Stimulated activated naive B cell treated with anti-CD40 and anti-IgM and Interleukin-4, amounts not matched to agents 10 μg/mL and 1 μg/mL and 100 μg/mL, for 72 hours (primary cell): Measurements from ENCODE around the gene ZNF200.
A peak's percentile ranks its signal among the peaks of the same experiment; 100 is the strongest.
"Not testable (repeated sequence)": the region's sequence is repeated elsewhere in the genome, so short reads cannot be mapped to it uniquely, and the experiment has no call there.

Experiments
- ATAC-seq, 2 donors: fragments of 150-1000 bp; cut with Tn5 transposase; replicated peaks; 2 replicates each; pipeline ENCODE4 v1.10.0; 2021; ENCODE audit warnings: moderate library complexity in 1 of 2
- DNase-seq: peaks from one replicate; pipeline ENCODE4 v3.0.0; 2021
- H3K27ac Mint-ChIP-seq: one replicate; pipeline ENCODE4 v1.8.0; 2022; ENCODE audit warnings: mild to moderate bottlenecking, mixed read lengths
- H3K27me3 Mint-ChIP-seq, 2 donors: one replicate each; pipeline ENCODE4 v1.8.0; 2022; ENCODE audit warnings: mixed read lengths in 2 of 2
- H3K36me3 Mint-ChIP-seq, 2 donors: one replicate each; pipeline ENCODE4 v1.8.0; 2022; ENCODE audit warnings: mixed read lengths in 2 of 2, mild to moderate bottlenecking in 1 of 2
- H3K4me1 Mint-ChIP-seq, 2 donors: one replicate each; pipeline ENCODE4 v1.8.0; 2022; ENCODE audit warnings: mixed read lengths in 2 of 2, mild to moderate bottlenecking in 1 of 2
- H3K4me3 Mint-ChIP-seq, 2 donors: one replicate each; pipeline ENCODE4 v1.8.0; 2022; ENCODE audit warnings: mild to moderate bottlenecking in 2 of 2, mixed read lengths in 2 of 2, moderate library complexity in 1 of 2
- H3K9me3 Mint-ChIP-seq, 2 donors: one replicate each; pipeline ENCODE4 v1.8.0; 2022; ENCODE audit warnings: mixed read lengths in 2 of 2, mild to moderate bottlenecking in 1 of 2

Gene ZNF200

DNA sequence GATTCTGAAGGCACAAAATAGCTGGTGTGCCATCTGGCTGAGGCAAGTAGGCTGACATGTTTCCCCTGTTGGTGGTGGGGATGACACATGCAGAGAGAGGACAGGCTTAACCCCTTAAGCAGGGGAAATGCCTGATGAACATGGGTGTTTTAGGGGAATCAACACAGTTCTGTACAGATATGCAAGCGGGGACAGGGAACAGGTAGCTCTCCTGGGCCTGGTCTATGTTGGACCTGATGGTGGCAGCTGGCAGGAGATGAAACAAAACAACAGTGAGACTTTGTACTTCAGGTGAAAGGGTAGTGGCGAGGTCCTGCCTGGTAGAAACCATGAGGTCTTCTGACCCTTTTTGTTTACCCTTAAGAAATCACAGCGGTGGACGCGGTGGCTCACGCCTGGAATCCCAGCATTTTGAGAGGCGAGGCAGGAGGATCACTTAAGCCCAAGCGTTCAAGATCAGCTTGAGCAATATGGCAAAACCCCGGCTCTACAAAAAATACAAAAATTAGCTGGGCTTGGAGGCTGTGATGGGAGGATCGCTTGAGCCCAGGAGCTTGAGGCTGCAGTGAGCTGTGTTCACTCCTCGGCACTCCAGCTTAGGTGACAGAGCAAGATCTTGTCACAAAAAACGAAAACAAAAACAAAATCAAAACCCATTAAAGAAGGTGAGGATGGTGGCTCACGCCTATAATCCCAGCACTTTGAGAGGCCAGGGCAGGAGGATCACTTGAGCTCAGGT lies 36.5 kb downstream of the ZNF200 start:
- H3K4me1 Mint-ChIP-seq = no peaks in the 10 kb centered on the region

DNA sequence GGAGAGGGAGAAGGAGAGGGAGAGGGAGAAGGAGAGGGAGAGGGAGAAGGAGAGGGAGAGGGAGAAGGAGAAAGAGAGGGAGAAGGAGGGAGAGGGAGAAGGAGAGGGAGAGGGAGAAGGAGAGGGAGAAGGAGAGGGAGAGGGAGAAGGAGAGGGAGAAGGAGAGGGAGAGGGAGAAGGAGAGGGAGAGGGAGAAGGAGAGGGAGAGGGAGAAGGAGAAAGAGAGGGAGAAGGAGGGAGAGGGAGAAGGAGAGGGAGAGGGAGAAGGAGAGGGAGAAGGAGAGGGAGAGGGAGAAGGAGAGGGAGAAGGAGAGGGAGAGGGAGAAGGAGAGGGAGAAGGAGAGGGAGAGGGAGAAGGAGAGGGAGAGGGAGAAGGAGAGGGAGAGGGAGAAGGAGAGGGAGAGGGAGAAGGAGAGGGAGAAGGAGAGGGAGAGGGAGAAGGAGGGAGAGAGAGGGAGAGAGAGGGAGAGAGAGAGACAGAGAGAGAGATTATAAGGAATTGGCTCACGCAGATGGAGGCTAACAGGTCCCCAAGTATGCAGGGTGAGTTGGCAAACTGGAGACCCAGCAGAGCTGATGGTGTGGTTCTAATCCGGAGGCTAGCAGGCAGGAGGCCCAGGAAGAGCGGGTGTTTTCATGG lies 37.1 kb downstream of the ZNF200 start:
- peak in 1 of 2 donors; percentile 12 for ATAC-seq
- H3K27me3 Mint-ChIP-seq = peaks cover 55 to 56% of the 10 kb centered on the region in 2 donors
- not testable (repeated sequence) for H3K36me3 Mint-ChIP-seq, H3K4me1 Mint-ChIP-seq, H3K4me3 Mint-ChIP-seq, DNase-seq, H3K27ac Mint-ChIP-seq, H3K9me3 Mint-ChIP-seq

More for the DNA sequence above, 36.5 kb downstream of the ZNF200 start:
- H3K27me3 Mint-ChIP-seq = peaks cover 55 to 60% of the 10 kb centered on the region in 2 donors
- no peak overlapping the region for H3K27ac Mint-ChIP-seq
- peak in 1 of 2 donors; percentile 31 for ATAC-seq
- no peak overlapping the region for H3K4me3 Mint-ChIP-seq
- no peak for DNase-seq
- no peaks in the 10 kb centered on the region for H3K36me3 Mint-ChIP-seq
- H3K9me3 Mint-ChIP-seq = no peaks in the 10 kb centered on the region

DNA sequence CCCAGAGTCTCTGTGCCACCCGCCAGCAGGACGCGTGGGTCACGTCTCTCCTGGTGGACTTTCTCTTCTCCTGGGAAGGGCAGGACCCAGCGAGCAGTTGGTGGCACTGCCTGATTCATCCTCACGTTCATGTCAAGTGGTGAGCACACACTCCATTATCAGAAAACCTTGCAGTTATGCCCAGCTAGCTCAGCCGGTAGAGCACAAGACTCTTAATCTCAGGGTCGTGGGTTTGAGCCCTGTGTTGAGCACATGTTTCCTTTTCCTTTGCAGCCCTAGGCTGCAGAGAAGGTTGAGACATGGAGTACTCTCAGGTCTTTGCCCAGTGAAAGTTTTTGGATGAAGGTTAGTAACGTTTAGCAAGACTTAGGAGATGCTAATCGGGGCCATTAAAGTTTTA lies 39.0 kb downstream of the ZNF200 start:
- no peak overlapping the region for H3K4me3 Mint-ChIP-seq
- no peaks in the 10 kb centered on the region for H3K9me3 Mint-ChIP-seq
- DNase-seq = no peak
- ATAC-seq = no peak
- H3K27ac Mint-ChIP-seq = no peak overlapping the region
- H3K36me3 Mint-ChIP-seq = no peaks in the 10 kb centered on the region
- peaks cover 54 to 68% of the 10 kb centered on the region in 2 donors for H3K27me3 Mint-ChIP-seq
- H3K4me1 Mint-ChIP-seq = peaks cover 0 to 1% of the 10 kb centered on the region in 2 donors

DNA sequence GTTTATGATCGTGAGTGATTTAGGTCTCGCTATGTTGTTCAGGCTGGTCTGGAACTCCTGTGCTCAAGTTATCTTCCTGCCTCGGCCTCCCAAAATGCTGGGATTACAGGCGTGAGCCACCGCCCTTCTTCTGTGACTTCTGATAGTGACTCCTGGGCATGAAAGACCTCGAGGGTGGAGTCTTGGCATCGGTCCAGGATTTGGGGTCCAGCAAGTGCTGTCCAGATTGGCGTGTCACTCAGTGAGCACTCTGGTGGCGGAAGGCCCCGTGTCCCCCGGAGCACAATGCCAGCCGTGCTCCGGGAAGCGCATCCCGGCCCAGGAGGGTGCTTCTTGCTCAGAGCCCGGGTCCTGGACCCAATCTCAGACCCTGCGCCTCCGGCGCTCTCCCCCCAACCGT lies 40.2 kb downstream of the ZNF200 start:
- peaks cover 51 to 71% of the 10 kb centered on the region in 2 donors for H3K27me3 Mint-ChIP-seq
- no peak overlapping the region for H3K4me3 Mint-ChIP-seq
- DNase-seq = no peak
- no peak for ATAC-seq
- H3K9me3 Mint-ChIP-seq = peaks cover 0 to under 1% of the 10 kb centered on the region in 2 donors
- H3K36me3 Mint-ChIP-seq = peaks cover 0 to 1% of the 10 kb centered on the region in 2 donors
- H3K4me1 Mint-ChIP-seq = peaks cover 5 to 6% of the 10 kb centered on the region in 2 donors
- H3K27ac Mint-ChIP-seq = no peak overlapping the region

DNA sequence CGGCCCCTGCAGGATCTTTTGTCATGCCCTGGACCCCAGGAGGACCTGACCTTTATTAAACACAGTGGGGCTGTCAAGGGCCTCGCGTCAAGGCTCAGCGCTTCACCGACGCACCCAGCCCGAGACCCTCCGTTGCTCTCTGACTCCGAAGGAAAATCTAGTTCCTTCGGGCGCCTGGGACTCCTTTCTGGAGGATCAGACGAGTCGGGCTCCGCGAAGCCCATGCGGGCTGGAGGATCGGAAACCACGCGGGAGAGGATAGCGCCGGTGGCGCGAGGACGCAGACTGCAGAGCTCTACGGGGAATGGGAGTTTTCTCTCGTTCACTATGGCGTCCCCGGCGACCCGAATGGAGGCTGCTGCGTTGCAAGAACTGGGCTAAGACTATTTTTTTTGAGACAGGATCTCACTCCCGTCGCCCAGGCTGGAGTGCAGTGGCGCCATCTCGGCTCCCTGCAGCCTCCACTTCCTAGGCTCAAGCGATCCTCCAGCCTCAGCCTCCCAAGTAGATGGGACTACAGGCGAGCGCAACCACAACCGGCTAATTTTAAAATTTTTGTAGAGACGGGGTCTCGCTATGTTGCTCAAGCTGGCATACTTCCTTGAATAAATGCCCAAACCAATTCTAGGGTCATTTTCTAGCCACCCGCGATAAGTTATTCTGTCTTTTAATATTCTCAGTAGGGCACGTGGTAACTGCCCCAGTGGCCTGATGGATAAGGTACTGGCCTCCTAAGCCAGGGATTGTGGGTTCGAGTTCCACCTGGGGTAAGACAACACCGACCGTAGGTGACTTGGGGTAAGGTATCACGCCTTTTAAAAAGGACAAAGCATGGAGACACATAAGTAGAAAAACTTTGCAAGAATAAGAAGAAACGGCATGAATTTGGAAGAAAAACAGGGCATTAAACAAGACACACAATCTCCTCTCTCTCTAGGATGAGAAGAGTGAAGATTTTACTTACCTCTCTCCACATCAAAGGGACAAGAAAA lies 41.4 kb downstream of the ZNF200 start:
- Mint-ChIP-seq H3K36me3 (peaks cover 0 to 3% of the 10 kb centered on the region in 2 donors), H3K27me3 (peaks cover 55 to 81% of the 10 kb centered on the region in 2 donors), H3K9me3 (peaks cover 0 to 2% of the 10 kb centered on the region in 2 donors), H3K4me1 (peaks cover 15 to 18% of the 10 kb centered on the region in 2 donors), H3K4me3 (no peak overlapping the region), H3K27ac (no peak overlapping the region)
- DNase-seq = no peak
- ATAC-seq = no peak

DNA sequence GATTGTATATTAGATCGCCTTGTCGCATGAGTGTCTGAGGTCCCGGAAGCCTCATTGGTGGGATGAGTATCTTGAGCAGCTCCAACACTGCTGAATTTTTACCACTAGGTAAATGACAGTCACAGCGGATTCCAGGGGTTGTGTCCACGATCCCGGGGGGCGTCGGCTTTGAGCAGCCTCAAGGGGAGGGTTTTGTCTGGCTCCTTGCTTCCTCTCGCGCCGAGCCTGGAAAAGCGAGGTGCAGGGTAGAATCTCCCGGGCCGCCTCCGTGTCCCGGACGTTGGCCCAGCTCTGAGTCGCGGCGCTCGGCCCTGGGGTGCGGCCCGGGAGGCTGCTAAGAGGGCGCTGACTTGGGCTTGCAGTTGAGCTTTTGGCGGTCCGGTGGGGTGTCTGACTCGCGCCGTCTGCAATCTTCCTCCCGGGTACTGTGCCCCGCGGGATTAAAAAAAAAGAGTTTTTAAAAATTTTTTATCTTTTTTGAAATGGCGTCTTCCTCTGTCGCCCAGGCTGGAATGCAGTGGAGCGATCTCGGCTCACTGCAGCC lies 42.4 kb downstream of the ZNF200 start:
- Mint-ChIP-seq H3K36me3 (peaks cover 0 to 10% of the 10 kb centered on the region in 2 donors), H3K27me3 (peaks cover 59 to 84% of the 10 kb centered on the region in 2 donors), H3K4me1 (peaks cover 18 to 26% of the 10 kb centered on the region in 2 donors), H3K4me3 (no peak overlapping the region), H3K9me3 (peaks cover 0 to 4% of the 10 kb centered on the region in 2 donors), H3K27ac (no peak overlapping the region)
- DNase-seq (no peak), ATAC-seq (no peak)

DNA sequence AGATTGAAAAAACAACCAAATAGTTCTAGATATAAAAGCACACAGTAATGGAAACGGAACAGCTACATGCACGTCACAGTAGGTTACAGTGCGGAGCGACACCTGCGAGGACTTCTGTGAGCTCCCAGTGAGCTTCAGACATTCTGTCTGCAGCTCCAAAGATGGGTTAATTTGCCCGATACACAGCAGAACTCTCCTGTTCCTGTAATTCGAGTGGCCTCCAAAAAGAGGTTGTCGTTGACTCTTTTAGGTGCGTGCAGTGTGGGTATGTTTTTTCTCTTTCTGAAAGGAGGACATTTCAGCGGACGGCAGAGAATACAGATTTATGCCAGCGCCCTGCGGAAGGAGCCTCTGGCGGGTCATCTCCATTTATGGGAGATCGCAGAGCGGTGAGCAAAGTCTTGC lies 44.0 kb downstream of the ZNF200 start:
- no peak for DNase-seq
- ATAC-seq = no peak
- Mint-ChIP-seq H3K9me3 (peaks cover 0 to 4% of the 10 kb centered on the region in 2 donors), H3K36me3 (peaks cover 0 to 10% of the 10 kb centered on the region in 2 donors), H3K27ac (peak overlapping the region; percentile 59), H3K4me3 (peak overlapping the region in 1 of 2 donors; percentile 44), H3K4me1 (peaks cover 18 to 26% of the 10 kb centered on the region in 2 donors), H3K27me3 (peaks cover 73 to 94% of the 10 kb centered on the region in 2 donors)

DNA sequence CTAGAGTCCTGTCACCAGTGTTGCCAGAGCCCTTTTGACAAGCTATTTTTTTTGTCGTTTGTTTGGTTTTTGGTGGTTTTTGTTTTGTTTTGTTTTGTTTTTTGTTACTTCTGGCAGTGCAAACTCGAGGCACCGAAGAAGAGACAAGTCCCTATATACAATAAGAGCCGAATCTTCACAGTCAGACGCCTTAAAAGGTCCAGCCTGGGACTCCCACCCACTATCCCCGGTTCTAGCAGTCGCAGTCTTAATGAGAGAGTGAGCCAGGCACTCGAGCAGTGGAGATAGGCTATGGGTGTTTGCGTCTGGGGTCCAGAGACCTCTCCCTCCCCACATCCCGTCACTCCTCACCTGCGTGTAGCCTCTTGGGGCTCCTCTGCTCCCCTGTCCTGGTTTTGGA lies 45.1 kb downstream of the ZNF200 start:
- H3K4me3 Mint-ChIP-seq = peak overlapping the region; percentile 64 to 65
- no peak for ATAC-seq
- H3K9me3 Mint-ChIP-seq = peaks cover 0 to 4% of the 10 kb centered on the region in 2 donors
- H3K27ac Mint-ChIP-seq = peak overlapping the region; percentile 96
- H3K4me1 Mint-ChIP-seq = peaks cover 18 to 26% of the 10 kb centered on the region in 2 donors
- H3K36me3 Mint-ChIP-seq = peaks cover 0 to 10% of the 10 kb centered on the region in 2 donors
- peaks cover 70 to 95% of the 10 kb centered on the region in 2 donors for H3K27me3 Mint-ChIP-seq
- no peak for DNase-seq

DNA sequence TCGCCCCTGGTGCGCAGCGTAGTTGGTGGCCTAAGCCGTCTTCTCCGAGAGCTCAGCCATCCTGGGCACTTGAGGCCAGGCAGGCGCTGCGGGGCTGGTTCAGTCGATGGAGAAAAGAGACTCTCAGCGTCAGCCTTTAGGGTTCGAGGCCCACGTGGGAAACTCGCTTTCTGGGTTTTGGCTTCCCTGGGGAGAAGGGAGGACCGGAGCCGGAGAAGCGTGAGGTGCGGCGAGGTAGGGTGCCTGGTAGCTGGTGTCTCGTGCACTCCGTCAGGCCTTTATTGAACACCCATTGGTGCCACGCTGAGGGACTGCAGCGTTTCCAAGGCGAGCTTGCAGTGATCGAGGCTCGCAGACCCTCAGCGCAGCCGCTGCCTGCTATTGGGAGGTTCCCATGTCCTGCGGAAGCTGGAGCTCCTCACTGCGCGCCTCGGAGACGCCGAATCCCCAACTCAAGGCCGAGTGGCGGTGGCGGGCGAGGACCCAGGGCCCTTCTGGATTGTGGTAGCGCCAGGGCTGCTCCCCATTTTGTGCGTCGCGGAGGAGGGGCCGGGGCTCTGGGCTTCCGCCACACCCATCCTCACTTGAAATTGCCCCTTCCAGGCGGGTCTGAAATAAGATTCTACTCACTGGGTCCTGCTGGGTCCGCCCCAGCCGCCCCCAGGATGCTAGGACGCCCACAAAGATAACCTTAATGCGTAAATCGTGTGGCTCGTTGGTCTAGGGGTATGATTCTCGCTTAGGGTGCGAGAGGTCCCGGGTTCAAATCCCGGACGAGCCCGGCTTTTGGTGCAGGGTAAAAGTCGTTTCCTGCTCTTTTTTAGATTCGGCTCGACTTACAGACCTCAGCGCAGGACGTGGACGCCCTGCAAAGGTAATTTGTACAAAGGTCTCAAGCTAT lies 45.8 kb downstream of the ZNF200 start:
- Mint-ChIP-seq H3K27me3 (peaks cover 69 to 94% of the 10 kb centered on the region in 2 donors), H3K36me3 (peaks cover 0 to 11% of the 10 kb centered on the region in 2 donors), H3K4me1 (peaks cover 18 to 28% of the 10 kb centered on the region in 2 donors), H3K4me3 (peak overlapping the region; percentile 60 to 79), H3K27ac (peak overlapping the region; percentile 96), H3K9me3 (peaks cover 1 to 4% of the 10 kb centered on the region in 2 donors)
- peak; percentile 27 to 38 for ATAC-seq
- DNase-seq = no peak

DNA sequence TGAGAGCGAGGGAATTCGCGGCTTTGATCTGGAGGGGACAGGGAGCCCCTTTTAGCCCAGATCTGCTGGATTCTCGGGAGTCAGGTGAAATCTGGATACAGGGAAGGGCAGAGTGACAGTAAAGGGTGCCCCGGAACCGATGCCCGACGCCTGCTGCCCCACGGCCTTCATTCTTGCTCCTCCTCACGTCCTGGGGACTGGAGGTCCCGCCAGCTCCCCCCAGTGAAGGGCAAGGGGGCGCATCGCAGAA lies 46.4 kb downstream of the ZNF200 start:
- H3K4me1 Mint-ChIP-seq = peaks cover 24 to 34% of the 10 kb centered on the region in 2 donors
- peak overlapping the region; percentile 60 to 79 for H3K4me3 Mint-ChIP-seq
- ATAC-seq = peak in 1 of 2 donors; percentile 2
- peak overlapping the region; percentile 96 for H3K27ac Mint-ChIP-seq
- peaks cover 4 to 5% of the 10 kb centered on the region in 2 donors for H3K9me3 Mint-ChIP-seq
- no peak for DNase-seq
- H3K27me3 Mint-ChIP-seq = peaks cover 69 to 94% of the 10 kb centered on the region in 2 donors
- peaks cover 5 to 15% of the 10 kb centered on the region in 2 donors for H3K36me3 Mint-ChIP-seq

DNA sequence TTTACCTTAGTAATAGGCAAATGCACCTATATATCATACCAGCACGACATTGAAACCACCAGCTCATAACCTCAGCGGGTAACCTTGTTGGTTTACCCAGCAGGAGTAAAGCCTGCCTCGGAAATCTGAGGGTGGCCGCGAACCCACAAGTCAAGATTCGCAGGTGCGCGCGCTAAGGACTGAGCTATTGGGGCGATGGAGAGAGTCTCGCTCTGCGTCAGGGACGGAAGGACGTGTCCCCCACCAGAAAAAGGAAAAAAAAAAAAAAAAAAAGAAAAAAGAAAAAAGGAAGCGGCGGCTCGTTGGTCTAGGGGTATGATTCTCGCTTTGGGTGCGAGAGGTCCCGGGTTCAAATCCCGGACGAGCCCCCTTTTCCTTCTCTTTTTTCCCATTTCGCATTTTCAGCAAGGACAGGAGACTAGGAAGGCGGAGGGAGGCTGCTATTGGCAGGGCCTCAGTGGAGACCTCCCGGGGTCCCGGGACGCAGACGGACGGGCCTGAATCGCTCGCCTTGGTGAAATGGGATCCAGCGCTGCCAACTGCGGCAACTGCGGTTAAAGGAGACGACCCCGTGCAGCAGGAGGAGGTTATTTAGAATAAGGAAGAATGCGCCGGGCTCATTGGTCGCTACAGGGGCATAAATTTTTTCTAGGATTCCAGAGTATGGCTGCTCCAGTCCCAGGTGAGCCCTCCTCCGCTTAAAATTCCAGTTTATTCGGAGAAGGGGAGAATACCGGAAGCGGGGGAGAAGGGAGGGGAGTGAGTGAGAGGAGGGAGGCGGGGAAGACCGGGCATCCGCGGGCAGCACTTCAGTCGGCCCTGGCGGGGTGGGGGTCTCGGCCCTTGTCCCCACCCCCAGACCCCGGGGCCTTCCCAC lies 46.9 kb downstream of the ZNF200 start, which contains the start of gene OR1F1:
OR1F1 (plus strand) TSS at position 407 of the 877 bp plus-strand sequence.
- peaks cover 75 to 94% of the 10 kb centered on the region in 2 donors for H3K27me3 Mint-ChIP-seq
- peaks cover 4 to 5% of the 10 kb centered on the region in 2 donors for H3K9me3 Mint-ChIP-seq
- DNase-seq = peak; percentile 41
- ATAC-seq = peak; percentile 50 to 55
- peaks cover 8 to 17% of the 10 kb centered on the region in 2 donors for H3K36me3 Mint-ChIP-seq
- peak within 1 kb of the TSS; percentile 96 for H3K27ac Mint-ChIP-seq
- peak within 1 kb of the TSS; percentile 69 to 79 for H3K4me3 Mint-ChIP-seq
- peaks cover 29 to 39% of the 10 kb centered on the region in 2 donors for H3K4me1 Mint-ChIP-seq
